Measurements from ENCODE around the gene DEUP1.
"Not testable (repeated sequence)": the region's sequence is repeated elsewhere in the genome, so short reads cannot be mapped to it uniquely, and the experiment has no call there.

Gene DEUP1

DNA sequence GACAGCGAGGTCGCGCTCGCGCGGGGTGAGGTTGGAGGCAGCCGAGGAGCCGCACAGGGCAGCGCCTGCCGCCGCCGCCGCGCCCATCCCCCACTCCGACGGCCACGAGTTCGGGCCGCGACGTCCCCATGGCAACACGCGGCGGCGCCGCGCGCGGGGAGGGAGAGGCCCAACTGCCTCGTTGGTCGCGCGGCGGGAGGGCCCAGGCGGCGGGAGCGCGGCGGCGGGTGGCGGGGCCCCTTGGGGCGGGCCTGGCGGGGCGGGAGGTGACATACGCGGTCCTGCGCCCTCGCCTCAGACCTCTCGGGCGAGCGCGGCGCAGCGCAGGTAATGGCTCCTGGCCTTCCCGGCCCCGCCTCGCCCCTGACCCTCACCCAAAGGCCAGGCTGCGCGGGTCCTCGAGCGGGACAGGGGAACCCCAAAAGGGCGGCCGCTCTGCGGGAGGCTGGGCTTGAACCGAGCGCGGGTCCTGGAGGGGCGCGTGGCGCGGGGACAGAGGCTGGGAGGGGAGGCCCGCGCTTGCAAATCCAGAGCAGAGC, at the start of gene DEUP1:
Gene DEUP1, plus strand, starts transcription at position 297 of the 539 bp plus-strand sequence. CDS start 1,518 bp downstream, outside the sequence.
- DNase-seq = no peak

DNA sequence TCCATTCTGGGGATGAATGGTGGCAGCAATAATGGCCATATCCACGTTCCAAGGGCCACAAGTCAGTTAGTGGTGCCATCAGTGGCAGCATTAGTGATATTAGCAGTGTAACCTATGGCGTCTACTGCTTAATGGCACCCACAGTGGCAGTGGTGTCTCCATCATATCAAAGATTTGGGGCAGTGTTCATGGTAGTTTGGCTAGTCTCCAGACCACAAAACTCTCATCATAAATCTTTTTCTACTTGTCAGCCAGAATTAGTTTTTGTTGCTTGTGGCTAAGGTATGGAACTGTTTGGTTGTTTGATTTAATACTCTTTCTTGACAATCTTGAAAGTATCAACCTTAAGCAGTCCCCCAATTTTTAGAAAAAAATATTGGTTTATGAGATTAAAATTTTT, 45.1 kb upstream of the DEUP1 start:
- DNase-seq = no peak

DNA sequence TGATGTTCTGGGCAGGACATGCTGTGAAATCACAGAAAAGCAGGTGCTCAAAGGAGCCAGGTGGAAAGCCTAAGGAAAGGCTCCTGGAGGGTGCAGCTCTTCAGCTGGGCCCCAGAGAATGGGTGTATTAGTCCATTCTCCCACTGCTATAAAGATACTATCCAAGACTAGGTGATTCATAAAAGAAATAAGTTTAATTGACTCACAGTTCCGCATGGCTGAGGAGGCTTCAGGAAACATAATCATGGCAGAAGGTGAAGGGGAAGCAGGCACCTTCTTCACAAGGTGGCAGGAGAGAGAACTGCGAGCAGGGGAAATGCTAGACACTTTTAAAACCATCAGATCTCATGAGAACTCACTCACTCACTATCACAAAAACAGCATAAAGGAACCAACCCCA, 43.1 kb upstream of the DEUP1 start:
- DNase-seq = no peak

GRCh38 chr11:93288079-93288478, 42.5 kb upstream of the DEUP1 start:
- DNase-seq = no peak

GRCh38 chr11:93288767-93289166, 41.8 kb upstream of the DEUP1 start:
- no peak for DNase-seq

DNA sequence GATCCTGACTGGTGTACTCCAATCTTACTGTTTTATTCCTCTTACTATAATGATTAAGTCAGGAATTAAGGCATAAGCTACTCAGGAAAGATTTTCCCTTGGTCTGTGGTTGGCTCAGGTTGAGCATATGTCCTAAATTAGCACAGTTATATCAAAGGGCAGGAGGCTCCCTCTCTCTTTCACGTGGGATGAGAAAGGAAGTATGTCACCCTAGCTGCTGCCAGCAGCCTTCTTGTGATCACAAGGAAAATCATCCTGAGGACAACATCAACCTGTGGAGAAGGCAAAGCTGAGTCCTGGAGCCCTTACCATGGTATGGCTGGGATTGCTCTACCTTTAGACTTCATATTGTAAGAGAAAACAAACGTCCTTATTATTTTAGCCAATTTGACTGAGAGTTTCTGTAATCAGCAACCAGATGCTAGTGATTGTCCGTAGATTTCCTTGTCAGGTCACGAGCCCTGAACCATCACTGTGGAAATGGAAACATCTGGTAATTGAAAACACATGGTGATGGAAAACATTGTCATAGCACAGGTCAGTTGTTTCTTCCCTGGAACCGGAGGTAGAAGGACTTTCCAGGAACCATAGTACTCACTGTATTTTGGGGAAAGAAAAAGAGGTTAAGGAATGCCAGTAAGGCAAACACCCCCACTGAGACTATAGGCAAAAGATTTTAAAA, 40.6 kb upstream of the DEUP1 start:
- DNase-seq = no peak

DNA sequence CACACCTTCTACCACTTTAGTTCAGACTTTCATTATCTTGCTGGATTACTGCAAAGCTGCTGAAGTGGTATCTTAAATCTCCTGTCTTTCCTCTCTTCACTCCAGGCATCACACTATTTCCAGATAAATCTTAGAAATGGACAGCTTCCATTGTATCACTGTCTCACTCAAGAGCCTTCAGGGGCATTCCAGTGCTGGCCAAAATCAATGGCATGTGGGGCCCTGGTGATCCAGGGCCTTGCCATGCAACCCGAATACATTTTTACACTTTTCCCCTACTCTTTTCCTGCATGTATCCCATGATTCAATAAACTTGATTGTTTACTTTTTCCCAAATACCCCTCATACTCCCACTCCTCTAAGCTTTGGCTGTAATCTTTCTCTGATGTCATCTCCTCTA, 39.4 kb upstream of the DEUP1 start:
- DNase-seq = no peak

DNA sequence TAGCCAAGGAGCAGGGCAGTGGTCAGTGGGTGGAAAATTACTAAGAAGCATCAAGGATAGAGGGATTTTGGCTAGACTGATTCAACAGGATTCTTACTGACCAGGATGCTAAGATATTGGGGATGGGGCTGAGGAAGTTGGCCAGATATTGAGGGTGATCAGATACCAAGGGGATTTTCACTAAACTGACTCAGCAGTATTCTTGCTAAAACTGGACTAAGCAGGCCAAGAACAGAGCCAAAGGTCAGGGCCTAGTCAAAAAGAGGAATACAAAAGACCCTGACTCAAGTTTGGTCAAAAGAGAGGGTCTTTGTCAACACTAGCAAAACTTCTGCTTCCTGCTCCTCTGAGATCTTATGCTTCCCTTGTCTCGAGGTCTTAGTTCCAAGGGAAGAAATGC, 38.6 kb upstream of the DEUP1 start:
- DNase-seq = no peak

DNA sequence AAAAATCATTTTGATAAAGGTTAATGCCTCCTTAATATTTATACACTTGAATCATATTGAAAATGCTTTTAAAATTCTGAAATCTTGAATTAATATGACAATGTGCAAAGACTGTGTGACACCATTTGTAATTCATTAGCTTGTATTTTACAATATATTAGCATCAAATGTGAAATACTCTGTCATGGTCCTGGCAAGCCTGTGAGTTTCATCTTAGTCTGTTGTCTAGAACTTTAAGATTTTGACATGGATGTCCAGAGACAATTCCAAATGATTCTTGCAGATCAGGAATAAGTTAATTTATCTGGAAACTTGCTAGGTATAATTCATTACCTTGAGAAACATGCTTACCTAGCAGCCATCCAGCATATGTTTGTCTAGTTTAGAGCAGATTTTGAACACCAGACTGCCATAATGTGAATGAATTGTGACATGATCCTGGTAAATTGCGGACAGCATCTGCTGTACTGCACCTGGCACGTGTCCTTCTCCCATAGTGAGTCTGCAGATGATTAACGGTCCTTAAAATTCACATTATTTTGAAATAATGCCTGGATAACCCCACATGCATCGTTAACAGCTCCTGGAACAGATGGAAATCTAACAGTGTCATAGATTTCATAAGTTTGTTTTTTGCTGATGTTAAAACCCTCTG, 34.5 kb upstream of the DEUP1 start:
- DNase-seq = no peak

- DNase-seq = no peak
Measured at GRCh38 chr11:93303689-93304088, 26.9 kb upstream of the DEUP1 start.

- DNase-seq = not testable (repeated sequence)
Measured at GRCh38 chr11:93314399-93314798, 16.1 kb upstream of the DEUP1 start.

DNA sequence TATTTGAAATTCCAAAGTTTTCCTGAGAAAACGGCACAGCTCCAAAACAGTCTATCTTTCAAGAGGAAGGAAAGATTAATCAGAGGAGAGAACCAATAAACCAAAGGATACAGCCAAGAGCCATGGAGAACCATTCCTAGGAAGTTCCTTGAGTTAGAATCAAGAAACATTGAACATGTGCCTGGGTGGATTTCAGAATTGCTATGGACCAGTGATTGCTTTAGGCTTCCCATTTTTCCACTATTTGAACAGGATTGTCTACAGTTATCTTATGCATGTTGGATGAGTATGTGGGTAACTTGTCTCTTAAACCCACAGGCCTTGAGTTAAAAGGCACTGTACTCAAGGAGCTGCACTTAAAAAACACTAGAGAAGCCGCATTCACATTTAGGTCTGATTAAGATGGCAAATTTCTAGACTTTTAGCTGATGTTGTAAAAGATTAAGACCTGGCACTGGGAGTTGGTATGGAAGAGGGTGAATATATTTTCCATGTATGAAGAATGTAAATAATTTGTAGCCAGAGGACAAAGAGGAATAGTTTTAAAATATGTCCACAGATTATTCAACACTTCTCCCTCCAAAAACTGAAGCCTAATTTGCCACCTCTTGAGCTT, 11.2 kb upstream of the DEUP1 start:
- DNase-seq = no peak

GRCh38 chr11:93320230-93320629, 10.3 kb upstream of the DEUP1 start:
- no peak for DNase-seq

- no peak for DNase-seq
Measured at GRCh38 chr11:93322207-93322606, 8.3 kb upstream of the DEUP1 start.

- DNase-seq = no peak
Measured at GRCh38 chr11:93323747-93324146, 6.8 kb upstream of the DEUP1 start.

GRCh38 chr11:93324500-93324899, 6.0 kb upstream of the DEUP1 start:
- DNase-seq = no peak

GRCh38 chr11:93326681-93327080, 3.9 kb upstream of the DEUP1 start:
- DNase-seq = no peak

- no peak for DNase-seq
Measured at GRCh38 chr11:93329936-93330445, 551 bp upstream of the DEUP1 start.

GRCh38 chr11:93340223-93340622, 9.7 kb downstream of the DEUP1 start:
- DNase-seq = no peak

DNA sequence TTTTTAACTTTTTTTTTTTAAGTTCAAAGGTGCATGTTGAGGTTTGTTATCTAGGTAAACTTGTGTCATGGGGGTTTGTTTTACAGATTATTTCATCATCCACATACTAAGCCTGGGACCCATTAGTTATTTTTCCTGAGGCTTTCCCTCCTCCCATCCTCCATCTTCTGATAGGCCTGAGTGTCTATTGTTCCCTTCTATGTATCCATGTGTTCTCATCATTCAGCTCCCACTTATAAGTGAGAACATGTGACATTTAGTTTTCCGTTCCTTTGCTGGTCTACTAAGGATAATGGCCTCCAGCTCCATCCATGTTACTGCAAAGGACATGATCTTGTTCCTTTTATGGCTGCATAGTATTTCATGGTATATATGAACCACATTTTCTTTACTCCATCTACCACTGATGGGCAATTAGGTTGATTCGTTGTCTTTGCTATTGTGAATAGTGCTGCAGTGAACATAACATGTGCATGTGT, 14.4 kb downstream of the DEUP1 start:
- DNase-seq = no peak

DNA sequence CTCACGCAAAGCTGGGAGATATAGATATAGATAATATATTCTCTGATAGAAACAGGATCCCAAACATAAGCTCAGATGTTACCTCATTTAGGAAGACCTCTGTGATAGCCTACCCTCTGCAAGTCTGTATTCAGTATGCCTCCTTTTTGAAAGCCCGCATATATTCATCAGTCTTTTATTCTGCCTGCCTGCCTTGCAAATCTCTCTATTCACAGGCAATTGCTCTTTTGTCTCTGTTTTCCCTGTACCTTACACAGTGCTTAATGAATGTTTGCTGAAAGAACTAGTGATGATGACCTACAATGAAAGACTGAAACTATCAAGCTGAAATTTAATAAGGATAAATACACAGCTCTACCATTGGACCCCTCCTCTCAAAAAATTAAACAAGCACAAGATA, 18.4 kb downstream of the DEUP1 start:
- DNase-seq = no peak

DNA sequence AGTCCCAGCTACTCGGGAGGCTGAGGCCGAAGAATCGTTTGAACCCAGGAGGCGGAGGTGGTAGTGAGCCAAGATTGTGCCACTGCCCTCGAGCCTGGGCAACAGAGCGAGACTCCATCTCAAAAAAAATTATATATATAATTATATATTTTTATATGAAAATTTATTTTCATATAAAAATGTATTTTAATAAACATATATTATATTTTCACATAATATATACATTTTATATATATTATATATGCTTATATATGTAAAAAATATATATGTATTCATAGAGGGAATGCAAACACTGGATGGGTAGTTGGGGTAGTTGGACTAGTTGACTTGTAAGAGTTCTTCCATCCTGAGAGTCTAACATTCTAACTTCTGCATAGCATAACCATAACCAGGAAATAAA, 20.3 kb downstream of the DEUP1 start:
- DNase-seq = no peak

DNA sequence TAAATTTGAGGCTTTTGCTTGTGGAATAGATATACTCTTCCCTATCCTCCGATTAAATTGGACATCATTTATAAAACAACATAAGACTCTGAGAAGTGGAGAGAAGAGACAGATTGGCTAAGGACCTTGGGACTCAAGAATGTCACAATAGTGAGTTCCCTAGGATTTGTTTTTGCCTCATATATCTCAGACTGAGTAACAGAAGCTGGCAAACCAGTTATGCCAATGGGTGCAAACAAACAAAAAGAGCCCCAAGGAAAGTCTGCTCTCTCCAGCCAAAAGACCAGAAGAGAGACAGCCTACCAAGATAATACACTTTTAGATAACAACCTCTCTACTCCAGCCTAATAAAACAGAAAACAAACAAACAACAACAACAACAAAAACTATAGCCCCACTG, 28.9 kb downstream of the DEUP1 start:
- DNase-seq = no peak

- DNase-seq = no peak
Measured at GRCh38 chr11:93361435-93361834, 30.9 kb downstream of the DEUP1 start.
